ENCODE measurements around the gene DNALI1. TPM values are rescaled to one million over a fixed set of nuclear protein-coding genes. Genes with fewer than 3 reads are reported as not detected.

Gene DNALI1
- polyA plus RNA-seq, 1 of the 3 experiments (the other 2 are of a cell fraction): 17.4 TPM

GRCh38 chr1:37609994-37610393 is 53.3 kb downstream of the DNALI1 start:
- H3K4me1 ChIP-seq (ENCODE audit: control insufficient read depth in 1 of 2, insufficient read depth in 2 of 2, low read depth in 1 of 2, low read length in 1 of 2): no peaks in the 10 kb centered on the region
- H3K4me3 ChIP-seq (ENCODE audit: low read depth in 2 of 2, low read length in 1 of 2): no peak overlapping the region
- H2AFZ ChIP-seq (ENCODE audit: low read depth): no peak overlapping the region
- POLR2A ChIA-PET: no interaction called here
- H3K4me2 ChIP-seq: no peak overlapping the region
- no peak overlapping the region for H3K27ac ChIP-seq (ENCODE audit: low read depth in 2 of 2, low read length in 1 of 2)
- 30% methylated on average over 2 of the region's 2 CpGs for WGBS (ENCODE audit: low lambda C conversion rate)
- H3K9ac ChIP-seq: no peak overlapping the region
- no peaks in the 10 kb centered on the region for H3K9me3 ChIP-seq
- H3K36me3 ChIP-seq (replicated peaks in 1 of 2; ENCODE audit: control insufficient read depth in 1 of 2, insufficient read depth in 2 of 2, low read length in 1 of 2): no peaks in the 10 kb centered on the region
- no peaks in the 10 kb centered on the region for H3F3A ChIP-seq (replicated peaks; ENCODE audit: insufficient read depth)
- H3K27me3 ChIP-seq (ENCODE audit: insufficient read depth): peaks cover 30% of the 10 kb centered on the region
- CTCF ChIA-PET: no interaction called here
- no peaks in the 10 kb centered on the region for H4K20me1 ChIP-seq (ENCODE audit: insufficient read depth)
- H3K9me2 ChIP-seq: no peaks in the 10 kb centered on the region
- TF ChIP-seq RCOR1 (IDR thresholded peaks at IDR 0.05; ENCODE audit: low read length): no peak
- no peak for TF ChIP-seq TAF1 (IDR thresholded peaks at IDR 0.05; ENCODE audit: borderline replicate concordance, low read depth, low read length)
- no peak for TF ChIP-seq TEAD4 (IDR thresholded peaks at IDR 0.05; ENCODE audit: borderline replicate concordance, insufficient read depth)
- TF ChIP-seq FOXM1 (IDR thresholded peaks at IDR 0.05; ENCODE audit: low read depth): no peak
- TF ChIP-seq POLR2AphosphoS5 (IDR thresholded peaks at IDR 0.05; ENCODE audit: low read depth, low read length): no peak
- no peak for TF ChIP-seq SIN3A (IDR thresholded peaks at IDR 0.05; ENCODE audit: borderline replicate concordance, low read depth, low read length)
- no peak for TF ChIP-seq MEF2A (IDR thresholded peaks at IDR 0.05; ENCODE audit: borderline replicate concordance, low read depth)
- TF ChIP-seq FOXJ3 (CRISPR knock-in tag; IDR thresholded peaks at IDR 0.05): no peak
- TF ChIP-seq EP300 (IDR thresholded peaks at IDR 0.05; ENCODE audit: borderline replicate concordance in 1 of 2, low read depth in 1 of 2, low read length in 1 of 2): no peak
- TF ChIP-seq ELF1 (IDR thresholded peaks at IDR 0.05): no peak
- TF ChIP-seq SMC3 (IDR thresholded peaks at IDR 0.05; ENCODE audit: low read depth, low read length): no peak
- no peak for TF ChIP-seq EZH2phosphoT487 (IDR thresholded peaks at IDR 0.05; ENCODE audit: borderline replicate concordance, low read depth)
- TF ChIP-seq TCF12 (IDR thresholded peaks at IDR 0.05): no peak
- TF ChIP-seq NRF1 (IDR thresholded peaks at IDR 0.05; ENCODE audit: low read depth, low read length): no peak
- TF ChIP-seq CTCF (IDR thresholded peaks at IDR 0.05): no peak
- no peak for TF ChIP-seq JUND (IDR thresholded peaks at IDR 0.05)
- no peak for TF ChIP-seq RXRA (IDR thresholded peaks at IDR 0.05; ENCODE audit: borderline replicate concordance, low read depth)
- no peak for TF ChIP-seq USF2 (IDR thresholded peaks at IDR 0.05; ENCODE audit: borderline replicate concordance, low read depth, low read length)
- DNase-seq: no peak
- no peaks in the 10 kb centered on the region for H3K79me2 ChIP-seq (ENCODE audit: insufficient read depth)

GRCh38 chr1:37612186-37612585 is 55.4 kb downstream of the DNALI1 start:
- Histone ChIP-seq H3K9me2 (no peaks in the 10 kb centered on the region), H3K36me3 (replicated peaks in 1 of 2; ENCODE audit: control insufficient read depth in 1 of 2, insufficient read depth in 2 of 2, low read length in 1 of 2) (no peaks in the 10 kb centered on the region), H4K20me1 (ENCODE audit: insufficient read depth) (no peaks in the 10 kb centered on the region), H3K79me2 (ENCODE audit: insufficient read depth) (no peaks in the 10 kb centered on the region), H3F3A (replicated peaks; ENCODE audit: insufficient read depth) (no peaks in the 10 kb centered on the region), H3K4me2 (no peak overlapping the region), H3K9ac (no peak overlapping the region), H3K9me3 (no peaks in the 10 kb centered on the region), H3K27ac (ENCODE audit: low read depth in 2 of 2, low read length in 1 of 2) (no peak overlapping the region), H3K4me1 (ENCODE audit: control insufficient read depth in 1 of 2, insufficient read depth in 2 of 2, low read depth in 1 of 2, low read length in 1 of 2) (no peaks in the 10 kb centered on the region), H3K4me3 (ENCODE audit: low read depth in 2 of 2, low read length in 1 of 2) (no peak overlapping the region), H3K27me3 (ENCODE audit: insufficient read depth) (peaks cover 36% of the 10 kb centered on the region), H2AFZ (ENCODE audit: low read depth) (no peak overlapping the region)
- ChIA-PET POLR2A (no interaction called here), CTCF (interaction anchor here (1.5 to 7.1 kb wide), 3 partner anchors 10 to 71 kb away, joined by 3 to 62 read pairs (median 6); no protein-coding TSS in a partner anchor)
- no peak for DNase-seq
- 40% methylated on average over 3 of the region's 4 CpGs for WGBS (ENCODE audit: low lambda C conversion rate)
- TF ChIP-seq GABPA (IDR thresholded peaks at IDR 0.05; ENCODE audit: low read depth): no peak
- no peak for TF ChIP-seq MXI1 (IDR thresholded peaks at IDR 0.05; ENCODE audit: low read depth, low read length)
- TF ChIP-seq CHD2 (IDR thresholded peaks at IDR 0.05; ENCODE audit: low read length, partially characterized antibody): no peak
- TF ChIP-seq CTCF (IDR thresholded peaks at IDR 0.05): no peak
- TF ChIP-seq MEF2A (IDR thresholded peaks at IDR 0.05; ENCODE audit: borderline replicate concordance, low read depth): no peak
- no peak for TF ChIP-seq TEAD4 (IDR thresholded peaks at IDR 0.05; ENCODE audit: borderline replicate concordance, insufficient read depth)

Data from SK-N-SH (cell line).